Left cardiac atrium (tissue), 4 donors: ENCODE results near the gene SNTG2. TPM values are rescaled to one million over a fixed set of nuclear protein-coding genes. Genes with fewer than 3 reads are reported as not detected.
"Not testable (repeated sequence)": the region's sequence is repeated elsewhere in the genome, so short reads cannot be mapped to it uniquely, and the experiment has no call there.

Experiments
- ATAC-seq, 2 donors: fragments of 200-7000 bp; cut with Tn5 transposase; one replicate each; pipeline ENCODE4 v1.9.1; 2020; ENCODE audit warnings: mild to moderate bottlenecking in 2 of 2, moderate library complexity in 2 of 2
- DNase-seq: peaks from one replicate; pipeline ENCODE4 v3.0.0-alpha.2; 2020
- intact Hi-C, 2 donors: fragments of 100-400 bp; cut with DNase I; formaldehyde crosslinking; loops; one replicate each; pipeline versions ENCODE4 v1.14.1 to v1.15.1; 2022 to 2023
- total RNA-seq, 2 donors: library from RNA; stranded (reverse); fragmentation: NEBNext Ultra II Directional; extraction: Animal tissue kit (Norgen Biotek cat#: 25700); gene quantifications; one replicate each; pipeline ENCODE4 v1.2.1, GENCODE V29; 2021
- donor health status: DM: no; HTN: yes; CAD: no.
- donor health status: DM: no; HTN: yes; CAD: no; lungs with severe emphysema.
- donor health status: DM: yes; HTN: yes; CAD: no.
- donor health status: Dilated cardiomyopathy.

The SNTG2 gene
- total RNA-seq, 2 donors from 2014 or later: 1.6 to 2.9 TPM

DNA sequence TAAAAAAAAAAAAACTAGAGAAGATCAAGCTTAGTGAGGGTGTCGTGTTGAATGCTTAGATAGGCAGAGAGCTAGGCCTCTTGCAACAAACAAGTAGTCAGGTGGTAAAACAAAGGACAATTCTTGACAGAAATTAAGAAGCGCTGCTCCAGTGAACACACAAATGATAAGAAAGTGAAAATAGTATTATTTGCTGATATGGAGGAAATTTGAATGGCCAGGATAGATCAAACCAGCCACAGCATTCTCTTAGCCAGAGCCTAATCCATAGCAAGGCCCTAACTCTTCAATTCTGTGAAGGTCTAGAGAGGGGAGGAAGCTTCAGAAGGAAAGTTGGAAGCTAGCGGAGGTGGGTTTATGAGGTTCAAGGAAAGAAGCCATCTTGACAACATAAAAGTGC, 121.0 kb downstream of the SNTG2 start:
- DNase-seq (no peak), ATAC-seq (no peak)
- intact Hi-C loops: no loop called here

DNA sequence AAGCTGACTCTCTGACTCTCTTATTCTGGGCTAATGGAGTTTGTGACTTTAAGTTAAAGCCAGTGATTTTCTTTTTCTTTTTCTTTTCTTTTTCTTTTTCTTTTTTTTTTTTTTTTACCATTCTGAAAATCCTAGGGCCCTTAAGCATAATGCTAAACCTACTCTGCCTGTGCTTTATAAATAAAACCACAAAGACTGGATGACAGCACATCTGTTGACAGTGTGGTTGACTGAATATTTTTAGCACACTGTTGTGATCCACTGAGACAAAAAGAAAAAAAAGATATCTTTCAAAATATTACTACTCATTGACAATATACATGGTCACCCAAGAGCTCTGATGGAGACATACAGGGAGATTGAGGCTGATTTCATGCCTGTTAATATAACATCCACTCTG, 121.6 kb downstream of the SNTG2 start:
- ATAC-seq (no peak), DNase-seq (no peak)
- intact Hi-C loops: no loop called here

DNA sequence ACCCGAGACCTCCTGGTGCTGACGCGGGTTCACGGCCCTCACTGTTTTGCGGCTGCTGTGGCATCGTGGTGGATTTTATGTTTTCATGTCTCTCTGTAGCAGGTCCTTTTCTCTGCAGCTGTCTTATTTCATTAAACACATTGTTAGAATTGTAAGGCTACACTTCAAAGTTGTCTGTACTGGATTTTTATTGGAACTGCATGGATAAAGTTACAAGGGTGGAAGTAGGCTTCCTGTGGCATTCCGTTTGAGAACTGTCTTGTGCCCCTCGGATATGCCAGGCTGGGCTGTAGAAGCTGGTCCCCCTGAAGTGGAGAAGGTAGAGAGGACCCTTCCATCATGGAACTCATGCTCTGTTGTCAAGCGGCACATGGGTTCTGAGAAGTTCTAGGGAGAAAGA, 127.3 kb downstream of the SNTG2 start:
- intact Hi-C loops: no loop called here
- ATAC-seq (no peak), DNase-seq (no peak)

DNA sequence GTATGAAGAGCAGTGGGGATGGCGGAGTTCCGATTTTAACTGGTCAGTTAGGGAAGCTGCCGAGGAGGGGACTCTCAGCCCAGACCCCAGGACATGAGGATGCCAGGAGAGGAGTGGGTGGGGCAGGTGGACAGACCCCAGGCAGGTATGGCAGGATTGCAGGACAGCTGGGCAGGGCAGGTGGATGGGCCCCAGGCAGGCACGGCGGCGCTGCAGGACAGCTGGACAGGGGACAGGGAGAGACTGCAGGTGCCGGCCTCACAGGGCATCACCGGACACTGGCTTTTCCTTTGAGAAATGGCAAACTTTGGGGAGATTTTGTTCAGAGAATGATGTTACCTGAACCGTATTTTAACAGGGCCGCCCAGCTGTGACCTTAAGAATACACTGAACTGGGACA, 127.7 kb downstream of the SNTG2 start:
- no peak for ATAC-seq
- intact Hi-C loops: no loop called here
- DNase-seq: no peak

- intact Hi-C loops: no loop called here
- DNase-seq: no peak
- ATAC-seq: no peak
Measured at GRCh38 chr2:1079873-1080799, 129.5 kb downstream of the SNTG2 start.

DNA sequence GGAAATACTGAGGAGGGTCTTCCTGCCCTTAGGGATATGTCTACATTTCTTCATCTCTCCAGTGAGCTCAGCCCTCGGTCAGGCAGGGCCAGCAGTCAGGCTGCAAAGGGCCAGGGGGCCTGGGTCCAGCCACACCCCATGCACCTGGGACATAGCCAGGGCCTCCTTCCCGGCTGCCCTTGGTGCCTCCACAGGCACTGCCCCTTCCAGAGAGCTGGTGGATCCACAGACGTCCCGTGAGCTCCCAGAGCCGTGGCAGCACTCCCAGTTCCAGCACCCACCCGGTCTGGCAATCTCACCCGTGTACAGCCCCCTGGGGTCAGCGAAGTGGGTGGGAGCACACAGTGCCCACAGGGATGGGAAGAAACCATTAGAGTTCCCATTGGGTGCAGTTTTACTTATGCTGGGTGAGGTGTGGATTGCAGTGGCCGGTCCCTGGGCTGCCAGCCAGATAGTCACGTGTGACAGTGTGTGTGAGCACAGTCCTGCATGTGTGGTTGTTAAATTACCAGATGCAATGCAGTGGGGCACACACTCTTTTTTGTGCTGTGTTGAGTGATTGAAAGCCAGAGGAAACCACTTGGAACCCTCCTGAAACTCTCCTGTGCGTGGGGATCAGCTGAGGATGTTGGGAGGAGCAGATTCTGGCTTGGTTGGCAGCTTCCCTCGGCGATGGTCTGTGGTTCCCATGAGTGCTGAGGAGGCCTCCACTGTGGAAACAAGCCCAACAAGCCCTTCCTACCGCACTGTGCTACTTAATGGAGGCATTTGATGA, 131.0 kb downstream of the SNTG2 start:
- DNase-seq (peak; percentile 60), ATAC-seq (peak; percentile 51 to 82)
- intact Hi-C loops: no loop called here

- DNase-seq: peak; percentile 34
- intact Hi-C loops: no loop called here
- ATAC-seq: no peak
Measured at GRCh38 chr2:1082456-1083205, 132.0 kb downstream of the SNTG2 start.

DNA sequence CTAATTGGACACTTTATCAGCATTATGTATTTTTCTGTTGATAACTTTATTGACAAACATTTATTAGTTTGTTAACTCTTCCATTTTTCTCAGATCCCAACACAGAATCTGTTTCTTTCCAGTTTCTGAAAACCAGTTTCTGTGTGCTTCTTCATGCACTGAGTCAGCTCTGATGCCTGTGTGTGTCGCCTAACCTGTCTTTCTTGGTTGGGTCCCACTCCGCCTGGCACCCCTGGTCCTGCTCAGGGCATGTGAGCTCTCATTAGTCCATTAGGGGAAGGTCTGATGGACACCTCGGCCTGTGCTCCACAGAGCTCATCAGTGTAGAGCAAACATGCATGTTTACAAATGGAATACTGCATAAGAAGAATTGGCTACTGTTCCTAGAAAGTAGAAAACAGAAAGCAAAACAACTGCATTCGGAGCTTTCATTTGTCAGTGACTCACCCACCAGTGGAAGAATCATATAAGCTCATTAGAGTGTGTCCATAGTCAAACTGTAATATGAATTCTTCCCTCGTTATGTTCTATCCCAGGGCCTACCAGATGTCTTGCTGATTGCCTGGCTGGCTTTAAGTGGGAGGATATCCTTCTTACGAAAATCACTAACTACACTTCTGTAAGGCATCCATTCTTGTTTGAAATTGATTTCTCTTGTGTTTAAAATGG, 137.7 kb downstream of the SNTG2 start:
- no peak for ATAC-seq
- intact Hi-C loops: no loop called here
- DNase-seq: no peak

- no peak for ATAC-seq
- no peak for DNase-seq
- intact Hi-C loops: no loop called here
Measured at GRCh38 chr2:1088940-1089339, 138.3 kb downstream of the SNTG2 start.

DNA sequence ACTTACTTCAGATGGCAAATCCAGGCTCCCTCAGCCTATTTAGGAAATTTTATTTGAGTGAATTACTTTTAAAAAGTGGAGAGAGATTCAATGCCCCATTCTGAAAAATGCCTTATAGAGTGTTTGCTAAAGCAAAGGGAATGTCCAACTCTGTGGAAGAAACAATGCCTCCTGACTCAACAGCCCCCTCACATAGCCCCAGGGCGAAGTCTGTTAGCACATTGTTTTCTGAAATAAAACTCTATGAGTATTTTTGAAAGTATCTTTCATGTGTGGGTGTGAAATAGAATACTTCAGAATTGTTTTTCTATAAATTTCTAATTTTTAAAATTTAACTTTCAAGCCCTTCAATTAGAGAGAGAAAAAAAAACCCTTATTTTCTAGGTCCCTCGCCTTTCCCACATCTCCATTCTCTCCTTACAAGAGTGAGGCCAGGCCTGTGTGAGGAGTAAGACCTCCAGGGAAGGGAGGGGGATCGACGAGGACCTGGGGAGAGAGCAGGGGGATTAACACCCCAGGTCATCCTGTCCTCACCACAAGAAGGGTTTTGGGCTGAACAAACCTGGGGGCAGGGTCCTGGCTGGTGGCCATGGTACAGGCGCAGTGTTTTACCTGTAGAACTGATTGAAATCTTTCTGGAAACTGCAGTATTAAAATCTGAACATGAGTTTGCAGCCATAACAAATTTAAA, 141.4 kb downstream of the SNTG2 start:
- DNase-seq: no peak
- no peak for ATAC-seq
- intact Hi-C loops: no loop called here

- ATAC-seq, intact Hi-C loops, DNase-seq: not testable (repeated sequence)
Measured at GRCh38 chr2:1093668-1094067, 143.0 kb downstream of the SNTG2 start.

DNA sequence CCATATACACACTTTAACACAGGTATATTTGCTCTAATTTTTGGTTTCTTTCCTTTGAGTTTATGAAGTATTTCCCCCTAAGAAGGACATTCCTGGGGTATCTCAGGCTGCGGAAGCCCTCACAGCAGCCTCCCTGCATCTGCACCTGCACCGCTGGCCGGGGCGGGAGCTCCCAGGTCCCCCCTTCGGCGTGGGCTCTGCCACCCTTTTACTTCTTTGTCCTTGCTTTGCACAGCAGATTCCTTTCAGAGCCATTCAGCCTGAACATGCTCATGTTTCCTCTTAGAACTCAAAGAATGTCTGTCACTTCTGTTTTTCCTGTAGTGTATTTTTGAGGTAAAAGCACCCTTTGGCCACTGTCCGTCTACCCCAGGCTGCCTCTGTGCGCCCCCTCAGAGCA, 146.5 kb downstream of the SNTG2 start:
- DNase-seq (no peak), ATAC-seq (no peak)
- intact Hi-C loops: no loop called here

GRCh38 chr2:1099418-1099817, 148.8 kb downstream of the SNTG2 start:
- ATAC-seq: no peak
- no peak for DNase-seq
- intact Hi-C loops: no loop called here

DNA sequence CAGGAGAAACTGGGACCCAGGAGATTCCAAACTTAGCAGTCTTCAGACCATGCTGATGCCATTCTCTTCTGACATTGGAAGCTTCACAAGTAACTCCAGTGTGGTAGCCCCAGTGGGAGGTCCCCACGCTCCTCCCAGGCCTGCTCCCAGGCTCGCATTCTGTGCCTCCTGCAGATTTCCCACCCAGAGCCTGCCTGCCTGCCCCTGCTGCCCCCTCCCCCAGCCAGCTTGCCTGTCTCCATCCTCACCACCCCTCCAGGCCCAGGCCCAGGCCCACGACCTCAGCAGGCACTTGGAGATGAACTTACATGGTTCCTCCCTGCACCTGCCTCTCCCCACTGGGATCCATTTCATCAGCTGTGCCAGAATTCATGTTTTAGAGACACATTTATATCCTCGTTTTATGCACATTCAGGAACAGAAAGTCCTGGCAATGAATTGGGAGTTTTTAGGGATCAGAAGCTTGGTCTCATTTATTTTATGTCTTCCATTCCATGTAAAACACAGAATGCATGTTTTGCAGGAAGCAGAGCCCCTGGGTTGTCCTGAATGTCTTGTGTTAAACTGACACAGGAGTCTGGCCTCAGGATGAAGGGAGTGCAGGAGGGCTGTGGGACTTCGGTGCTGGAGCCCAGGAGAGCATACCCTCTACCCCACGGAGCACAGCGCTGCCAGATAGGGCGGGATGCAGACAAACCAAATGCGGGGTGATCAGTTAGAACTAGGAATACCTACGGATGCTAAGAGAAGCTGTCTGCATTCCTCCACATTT, 150.5 kb downstream of the SNTG2 start:
- intact Hi-C loops: no loop called here
- ATAC-seq: no peak
- DNase-seq: no peak

DNA sequence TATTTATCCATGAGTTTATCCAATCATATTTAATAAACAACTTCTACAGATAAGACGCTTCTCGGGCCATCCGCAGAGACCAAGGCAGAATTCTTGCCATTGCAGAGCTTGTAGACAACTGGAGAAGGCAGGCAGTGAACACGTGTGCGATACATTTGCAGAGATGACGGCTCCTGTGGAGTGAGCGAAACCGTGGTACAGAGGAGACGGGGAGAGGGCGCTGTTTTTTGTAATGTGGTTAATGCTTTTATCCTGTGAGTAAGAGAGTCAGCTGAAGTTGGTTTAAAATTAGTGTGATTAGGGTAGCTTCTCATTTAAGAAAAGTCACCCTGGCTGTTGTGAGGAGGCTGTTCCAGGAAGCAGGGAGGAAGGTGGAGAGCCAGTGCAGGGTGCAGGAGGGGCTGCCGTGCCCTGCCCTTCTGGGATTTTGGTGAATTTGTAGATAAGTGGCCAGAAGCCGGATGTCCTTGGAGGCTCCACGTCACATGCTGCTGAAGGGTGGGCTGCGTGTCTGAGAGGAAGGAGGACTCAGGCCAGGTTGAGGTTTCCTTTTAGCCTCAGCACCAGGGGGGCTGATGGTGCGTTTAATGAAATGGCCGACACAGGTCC, 151.4 kb downstream of the SNTG2 start:
- ATAC-seq (no peak), DNase-seq (no peak)
- intact Hi-C loops: no loop called here

GRCh38 chr2:1104364-1104763, 153.7 kb downstream of the SNTG2 start:
- intact Hi-C loops: no loop called here
- ATAC-seq (no peak), DNase-seq (no peak)

- ATAC-seq, intact Hi-C loops, DNase-seq: not testable (repeated sequence)
Measured at GRCh38 chr2:1106344-1106743, 155.7 kb downstream of the SNTG2 start.
